CD4-positive, alpha-beta T cell treated with Interleukin-4 for 1 hour (primary cell): ENCODE data around the gene CDH4.

Source experiments
- DNase-seq, 2 donors: peaks; one replicate each; pipeline ENCODE4 v3.0.0-alpha.2; 2020 to 2022

The CDH4 gene

GRCh38 chr20:61332016-61332975, 80.2 kb downstream of the CDH4 start:
- DNase-seq: no peak

- DNase-seq: no peak
These were observed 81.5 kb downstream of the CDH4 start for GRCh38 chr20:61333484-61334108.

- no peak for DNase-seq
These were observed 88.1 kb downstream of the CDH4 start for GRCh38 chr20:61340157-61340556.

GRCh38 chr20:61341605-61342004, 89.5 kb downstream of the CDH4 start:
- DNase-seq: no peak

DNA sequence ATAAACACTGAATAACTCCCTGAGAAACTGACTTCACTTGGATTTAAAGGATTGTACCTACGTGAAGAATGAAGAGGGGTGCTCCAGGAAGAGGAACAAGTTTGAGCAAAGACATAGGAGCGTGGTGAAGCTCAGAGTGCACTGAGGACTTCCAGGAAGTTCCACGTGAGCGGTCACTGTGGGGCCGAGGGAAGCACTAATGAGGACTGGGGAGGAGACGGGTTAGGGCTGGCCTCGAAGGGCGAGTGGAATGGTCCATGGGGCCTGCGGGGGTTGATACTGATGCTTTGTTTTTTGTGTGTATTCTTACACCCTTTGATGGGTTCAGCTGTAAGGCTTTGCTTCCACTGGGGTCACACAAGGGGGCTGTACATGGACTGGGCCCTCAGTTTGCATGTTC, 91.9 kb downstream of the CDH4 start:
- no peak for DNase-seq

GRCh38 chr20:61345656-61346055, 93.6 kb downstream of the CDH4 start:
- no peak for DNase-seq

DNA sequence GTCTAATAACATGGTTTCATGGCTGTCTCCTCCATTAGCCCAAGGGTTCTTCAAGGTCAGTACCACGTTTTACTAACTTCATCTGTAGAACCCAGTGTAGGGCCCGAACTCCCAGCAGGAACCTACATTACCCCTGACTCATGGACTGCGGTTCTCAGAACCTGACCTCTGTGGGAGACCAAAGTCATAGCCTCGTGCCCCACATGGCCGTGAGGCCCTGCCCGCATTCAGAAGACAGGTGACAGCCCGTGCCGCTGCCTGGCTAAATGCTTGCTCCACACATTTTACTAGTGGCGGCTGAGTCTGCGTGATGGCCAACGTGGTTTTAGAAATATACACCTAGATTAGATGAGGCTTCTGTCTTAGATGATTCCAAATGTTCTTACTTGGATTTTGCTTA, 94.9 kb downstream of the CDH4 start:
- no peak for DNase-seq

- no peak for DNase-seq
These were observed 95.4 kb downstream of the CDH4 start for GRCh38 chr20:61347443-61347842.

DNA sequence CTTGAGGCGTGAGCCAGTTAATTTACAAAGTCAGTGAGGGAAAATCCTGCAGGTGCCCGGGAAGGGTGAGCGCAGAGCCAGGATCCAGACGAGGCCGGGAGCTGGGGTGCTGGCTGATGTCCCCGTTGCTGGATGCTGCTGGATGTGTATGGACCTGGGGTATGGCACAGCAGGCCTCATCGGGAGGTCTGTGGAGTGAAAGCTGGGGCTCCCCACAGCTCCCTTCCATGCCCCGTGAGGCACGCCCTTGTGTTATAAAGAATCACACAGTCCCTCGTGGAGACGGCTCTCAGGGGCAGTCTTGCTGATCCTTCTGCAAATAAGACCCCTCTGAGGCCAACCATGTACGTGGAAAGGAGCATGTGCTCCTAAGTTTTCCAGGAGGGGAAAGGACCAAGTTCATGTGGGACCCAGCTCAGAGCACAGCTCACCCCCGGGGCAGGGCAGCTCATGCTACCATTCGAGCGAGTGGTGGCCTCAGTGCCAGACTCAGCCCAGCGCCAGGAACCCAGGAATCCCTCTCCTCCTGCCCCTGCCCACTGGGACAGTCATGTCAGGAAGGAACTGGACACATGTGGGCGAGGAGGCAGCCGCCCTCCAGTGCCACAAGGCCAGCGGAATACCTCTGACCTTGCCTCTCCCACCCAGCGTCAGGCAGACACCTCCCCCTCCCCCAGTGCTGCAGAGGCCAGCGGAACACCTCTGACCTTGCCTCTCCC, 97.5 kb downstream of the CDH4 start:
- no peak for DNase-seq

DNA sequence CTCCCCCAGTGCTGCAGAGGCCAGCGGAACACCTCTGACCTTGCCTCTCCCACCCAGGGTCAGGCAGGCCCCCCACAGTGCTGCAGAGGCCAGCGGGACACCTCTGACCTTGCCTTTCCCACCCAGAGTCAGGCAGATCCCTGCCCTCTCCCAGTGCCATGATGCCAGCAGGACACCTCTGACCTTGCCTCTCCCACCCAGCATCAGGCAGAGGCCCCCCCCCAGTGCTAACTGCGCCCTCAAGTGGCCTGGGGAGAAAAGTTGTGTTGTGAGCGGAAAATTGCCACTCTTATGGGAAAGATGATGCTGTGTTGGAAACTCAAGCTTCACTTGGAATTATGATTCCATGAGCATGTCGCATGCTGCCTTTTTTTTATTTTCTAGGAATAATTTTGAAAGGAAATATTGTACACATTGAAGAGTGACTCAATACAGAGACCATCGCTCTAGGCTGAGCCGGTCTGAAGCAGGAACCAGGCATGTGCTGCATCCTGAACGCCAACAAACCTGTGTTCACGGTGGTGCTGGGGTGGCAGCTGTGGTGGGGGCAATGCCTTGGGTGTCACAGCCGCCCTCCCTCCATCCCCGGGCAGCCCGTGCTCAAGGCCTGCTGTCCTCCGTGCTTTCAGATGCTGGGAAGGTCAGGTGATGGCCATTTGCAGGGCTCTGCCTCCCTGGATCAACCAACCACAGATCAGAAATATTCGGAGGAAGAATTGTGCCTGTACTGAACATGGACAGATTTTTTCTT, 98.6 kb downstream of the CDH4 start:
- no peak for DNase-seq

- no peak for DNase-seq
These were observed 100.5 kb downstream of the CDH4 start for GRCh38 chr20:61352346-61353260.

DNA sequence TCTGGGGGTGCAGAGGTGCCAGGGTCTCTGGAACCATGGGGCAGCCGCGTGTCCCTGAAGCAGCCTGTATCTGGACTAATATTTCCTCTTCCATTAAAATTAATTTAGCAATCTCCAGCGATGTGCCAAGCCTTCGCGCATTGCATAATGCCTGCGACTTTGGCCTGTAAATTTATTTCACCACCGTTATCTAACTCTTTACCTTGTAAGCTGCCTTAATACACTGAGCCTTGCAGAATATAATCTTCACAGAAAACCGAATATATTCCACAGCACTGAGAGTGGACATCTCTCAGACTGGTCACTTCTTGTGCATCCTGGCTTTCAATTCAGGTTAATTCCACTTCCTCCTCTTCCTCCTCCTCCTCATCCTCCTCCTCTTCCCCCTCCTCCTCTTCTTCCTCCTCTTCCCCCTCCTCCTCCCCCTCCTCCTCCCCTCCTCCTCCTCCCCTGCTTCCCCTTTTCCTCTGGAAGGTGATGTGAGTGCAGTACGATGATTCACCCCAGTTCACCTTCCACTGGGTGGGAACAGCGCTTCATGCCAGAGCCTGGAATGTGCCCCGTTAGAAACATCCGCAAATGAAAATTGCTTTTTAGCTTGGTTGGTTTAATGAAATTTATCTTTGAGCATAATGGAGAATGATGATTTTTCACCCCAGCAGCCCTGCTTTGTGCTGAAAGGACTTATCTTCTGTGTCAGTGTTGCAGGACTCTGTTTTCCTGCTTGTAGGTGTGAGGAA, 101.4 kb downstream of the CDH4 start:
- no peak for DNase-seq

DNA sequence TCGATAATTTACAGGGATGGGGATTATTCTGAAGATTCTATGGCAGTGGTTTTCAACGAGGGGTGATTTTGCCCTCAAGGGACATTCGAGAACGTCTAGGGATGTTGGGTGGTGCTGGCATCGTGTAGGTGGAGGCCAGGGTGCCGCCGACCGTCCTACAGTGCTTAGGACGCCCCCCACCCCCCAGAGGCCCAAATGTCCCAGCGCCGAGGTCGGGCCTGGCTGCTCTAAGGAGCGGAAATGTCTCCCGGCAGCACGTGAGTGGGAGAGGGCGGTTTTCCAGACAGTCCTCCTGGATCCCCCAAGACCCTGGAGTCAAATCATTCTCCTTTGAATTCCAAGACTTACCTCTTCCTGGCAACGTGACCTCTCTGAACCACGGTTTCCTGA, 101.9 kb downstream of the CDH4 start:
- DNase-seq: no peak

- no peak for DNase-seq
These were observed 102.4 kb downstream of the CDH4 start for GRCh38 chr20:61354501-61354900.

DNA sequence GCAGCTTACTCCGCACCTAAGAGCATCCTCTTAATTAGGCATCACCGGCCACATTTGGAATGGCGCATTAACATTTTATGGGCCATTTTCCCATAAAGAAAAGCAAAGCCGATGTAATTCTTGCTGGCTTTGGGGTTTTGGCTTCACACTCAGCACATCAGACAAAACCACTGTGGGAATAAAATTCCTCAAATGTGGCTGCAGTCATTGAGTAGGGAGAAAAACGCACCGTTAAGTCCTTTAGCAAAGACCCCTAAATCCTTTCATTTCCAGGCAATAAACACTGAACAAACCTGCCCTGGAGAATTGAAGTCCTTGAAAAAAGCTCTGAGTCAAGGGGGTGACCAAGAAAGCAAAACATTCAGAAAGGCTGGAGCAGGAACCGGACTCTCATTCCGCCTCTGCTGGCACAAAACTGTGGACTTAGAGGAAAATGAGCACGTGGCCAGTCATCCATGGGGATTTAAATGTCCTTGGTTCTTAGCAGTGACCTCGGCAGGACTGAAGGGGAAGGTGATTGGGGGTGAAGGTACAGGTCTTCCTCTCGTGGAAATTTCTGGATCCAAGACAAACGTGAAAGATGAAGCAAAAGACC, 102.9 kb downstream of the CDH4 start:
- DNase-seq: no peak

- no peak for DNase-seq
These were observed 103.5 kb downstream of the CDH4 start for GRCh38 chr20:61355585-61355984.

DNA sequence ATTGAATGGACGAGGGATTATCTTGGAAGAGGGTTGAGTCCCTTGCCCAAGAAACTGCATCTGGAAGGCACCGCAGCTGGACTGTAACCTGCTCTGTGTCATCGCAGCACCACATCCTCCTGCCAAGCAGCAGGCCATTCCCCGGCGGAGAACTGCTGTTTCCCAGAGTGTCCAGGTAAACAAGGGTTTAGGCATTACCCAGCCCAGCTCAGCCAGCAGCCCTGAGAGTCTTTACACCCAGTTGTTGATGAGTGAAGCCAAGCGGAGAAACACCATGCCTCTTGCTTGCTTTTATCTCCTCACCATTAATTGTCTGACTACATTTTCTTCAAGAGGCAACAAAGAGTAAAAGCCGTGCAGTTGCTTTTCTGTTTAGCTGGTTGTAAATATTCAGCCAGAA, 104.1 kb downstream of the CDH4 start:
- no peak for DNase-seq

- no peak for DNase-seq
These were observed 105.1 kb downstream of the CDH4 start for GRCh38 chr20:61357119-61357518.

DNA sequence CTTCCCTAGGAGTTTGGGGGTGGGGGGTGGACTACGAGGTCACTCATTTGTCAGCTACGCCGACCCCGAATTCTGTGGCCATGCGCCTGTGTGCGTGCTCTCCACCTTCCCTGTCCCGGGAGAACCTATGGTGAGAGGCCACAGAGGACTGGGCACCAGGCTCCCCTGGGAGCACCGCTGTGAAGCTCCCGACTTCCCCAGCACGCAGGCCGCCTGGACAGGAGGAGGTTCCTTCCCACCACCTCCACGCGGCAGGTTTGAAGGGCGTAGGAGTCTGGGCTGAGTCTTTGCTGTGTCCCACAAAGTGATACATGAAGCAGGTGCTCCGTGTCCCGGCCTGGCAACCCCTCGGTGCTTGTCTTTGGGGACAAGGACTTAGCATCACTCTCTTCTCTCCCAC, 107.2 kb downstream of the CDH4 start:
- no peak for DNase-seq

DNA sequence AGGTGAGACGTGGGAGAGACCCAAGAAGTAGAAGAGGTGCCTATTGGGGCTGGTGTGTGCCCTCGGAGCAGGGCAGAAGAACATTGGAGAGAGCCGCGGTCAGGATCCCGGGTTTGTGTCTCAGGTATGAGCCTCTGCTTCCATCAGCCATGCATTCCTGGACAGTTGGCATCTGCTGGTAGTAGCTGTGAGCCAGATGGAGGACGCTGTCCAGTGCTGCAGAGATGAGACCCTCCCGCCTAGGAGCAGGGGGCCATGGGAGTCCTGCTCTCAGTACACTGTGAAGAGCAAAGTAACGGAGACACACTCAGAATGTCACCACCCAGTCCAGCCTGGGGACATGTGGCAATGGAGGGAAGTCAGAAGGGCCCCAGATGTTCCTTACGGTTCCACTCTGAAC, 108.2 kb downstream of the CDH4 start:
- no peak for DNase-seq

GRCh38 chr20:61360940-61361339, 108.9 kb downstream of the CDH4 start:
- DNase-seq: no peak
